GM21526 (cell line): ENCODE data around the gene ABCC1.

Experiments
- ATAC-seq: cut with Tn5 transposase; IDR thresholded peaks from one replicate; pipeline ENCODE4 v1.9.1; 2021; ENCODE audit warnings: moderate library complexity; ENCODE audit not compliant: unreplicated experiment, low FRiP score

Gene ABCC1

GRCh38 chr16:16015849-16016248 is 66.4 kb downstream of the ABCC1 start:
- ATAC-seq: no peak

DNA sequence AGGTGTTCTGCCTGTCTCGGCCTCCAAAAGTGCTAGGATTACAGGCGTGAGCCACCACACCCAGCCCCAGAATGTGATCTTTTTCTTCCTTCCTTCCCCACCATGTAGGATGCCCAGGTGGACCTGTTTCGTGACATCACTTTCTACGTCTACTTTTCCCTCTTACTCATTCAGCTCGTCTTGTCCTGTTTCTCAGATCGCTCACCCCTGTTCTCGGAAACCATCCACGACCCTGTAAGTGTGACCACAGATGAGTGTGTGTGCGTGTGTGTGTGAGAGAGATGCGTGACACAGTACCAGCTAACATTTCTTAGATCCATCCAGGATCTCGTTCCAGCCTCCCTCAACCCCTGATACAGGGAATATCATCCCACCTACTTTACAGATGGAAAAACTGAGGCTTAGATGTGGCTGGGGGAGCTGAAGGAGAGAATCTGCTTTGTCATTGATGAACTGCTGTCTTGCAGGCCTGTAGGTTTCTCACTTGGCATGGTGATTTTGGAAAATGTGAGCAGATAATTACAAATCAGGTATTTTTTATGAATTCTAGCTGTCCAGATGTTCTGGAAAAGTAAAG is 67.1 kb downstream of the ABCC1 start:
- ATAC-seq: no peak

DNA sequence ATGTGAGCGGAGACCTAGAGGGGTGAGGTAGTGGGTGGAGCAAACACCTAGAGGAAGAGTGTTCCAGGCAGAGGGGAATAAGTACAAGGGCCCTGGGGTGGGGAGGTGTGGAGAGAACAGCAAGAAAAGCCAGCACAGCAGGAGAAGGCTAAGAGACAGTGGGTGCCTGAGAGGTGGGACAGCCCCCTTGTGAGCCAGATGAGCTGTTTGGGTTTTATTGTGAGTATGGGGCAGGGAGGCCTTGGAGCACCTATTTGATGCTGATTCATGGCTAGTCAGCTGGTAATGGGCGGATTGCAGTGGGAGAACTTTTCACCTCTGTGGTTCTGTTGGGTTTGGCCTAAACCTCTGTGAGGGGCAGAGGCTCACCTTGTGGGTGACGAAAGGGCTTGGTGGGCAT is 68.4 kb downstream of the ABCC1 start:
- ATAC-seq: no peak

- no peak for ATAC-seq
These were observed 69.3 kb downstream of the ABCC1 start for GRCh38 chr16:16018705-16019104.

GRCh38 chr16:16019488-16019887 is 70.1 kb downstream of the ABCC1 start:
- ATAC-seq: no peak

DNA sequence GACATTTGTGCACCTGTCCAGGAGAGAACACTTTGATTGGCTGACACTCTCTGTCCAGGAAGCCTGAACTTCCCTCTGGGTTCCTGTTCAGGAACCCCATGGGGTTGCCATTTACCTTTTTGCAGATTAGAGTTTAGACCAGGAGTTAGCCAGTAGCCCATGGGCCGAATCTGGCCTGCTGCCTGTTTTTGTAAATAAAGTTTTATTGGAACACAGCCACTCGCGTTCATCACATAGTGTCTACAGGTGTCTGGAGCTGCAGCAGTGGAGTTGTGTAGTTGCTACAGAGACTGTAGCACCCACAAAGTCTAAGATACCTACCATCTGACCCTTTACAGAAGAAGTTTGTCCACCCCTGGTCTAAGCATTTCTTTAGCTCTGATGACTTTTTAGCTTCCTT is 70.9 kb downstream of the ABCC1 start:
- no peak for ATAC-seq

DNA sequence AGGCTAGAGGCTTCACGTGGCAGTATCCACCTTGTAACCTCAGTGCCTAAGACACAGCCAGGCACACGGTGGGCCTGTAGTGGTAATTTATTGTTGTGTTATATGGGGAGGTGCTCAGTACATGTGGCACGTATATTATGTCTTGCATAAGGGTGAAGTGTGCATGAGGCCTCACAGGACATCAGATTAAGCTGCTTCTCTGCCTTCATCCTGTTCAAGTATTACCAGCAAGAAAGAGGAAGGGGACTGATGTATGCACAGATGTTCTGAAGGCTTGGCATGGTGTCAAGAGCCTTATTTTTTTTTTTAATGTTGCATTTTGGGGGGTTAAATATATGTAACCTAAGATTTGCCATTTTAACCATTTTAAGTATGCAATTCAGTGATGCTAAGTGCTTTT is 71.6 kb downstream of the ABCC1 start:
- ATAC-seq: no peak

DNA sequence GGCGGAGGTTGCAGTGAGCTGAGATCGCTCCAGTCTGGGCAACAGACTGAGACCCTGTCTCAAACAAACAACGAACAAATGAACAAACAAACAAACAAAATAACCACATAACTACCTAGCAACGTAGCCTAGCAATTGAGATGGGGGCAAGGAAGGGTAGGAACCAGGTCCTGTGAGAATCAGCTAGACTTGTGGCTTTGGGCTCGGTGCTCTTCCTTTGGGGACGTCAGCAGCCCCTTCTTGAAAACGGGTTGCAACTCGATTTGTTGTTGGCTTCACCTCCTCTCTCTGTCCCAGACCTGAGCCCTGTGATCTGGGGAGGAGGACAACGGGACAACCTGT is 72.2 kb downstream of the ABCC1 start:
- no peak for ATAC-seq

- no peak for ATAC-seq
These were observed 72.7 kb downstream of the ABCC1 start for GRCh38 chr16:16021988-16022682.

- no peak for ATAC-seq
These were observed 73.3 kb downstream of the ABCC1 start for GRCh38 chr16:16022683-16023064.

DNA sequence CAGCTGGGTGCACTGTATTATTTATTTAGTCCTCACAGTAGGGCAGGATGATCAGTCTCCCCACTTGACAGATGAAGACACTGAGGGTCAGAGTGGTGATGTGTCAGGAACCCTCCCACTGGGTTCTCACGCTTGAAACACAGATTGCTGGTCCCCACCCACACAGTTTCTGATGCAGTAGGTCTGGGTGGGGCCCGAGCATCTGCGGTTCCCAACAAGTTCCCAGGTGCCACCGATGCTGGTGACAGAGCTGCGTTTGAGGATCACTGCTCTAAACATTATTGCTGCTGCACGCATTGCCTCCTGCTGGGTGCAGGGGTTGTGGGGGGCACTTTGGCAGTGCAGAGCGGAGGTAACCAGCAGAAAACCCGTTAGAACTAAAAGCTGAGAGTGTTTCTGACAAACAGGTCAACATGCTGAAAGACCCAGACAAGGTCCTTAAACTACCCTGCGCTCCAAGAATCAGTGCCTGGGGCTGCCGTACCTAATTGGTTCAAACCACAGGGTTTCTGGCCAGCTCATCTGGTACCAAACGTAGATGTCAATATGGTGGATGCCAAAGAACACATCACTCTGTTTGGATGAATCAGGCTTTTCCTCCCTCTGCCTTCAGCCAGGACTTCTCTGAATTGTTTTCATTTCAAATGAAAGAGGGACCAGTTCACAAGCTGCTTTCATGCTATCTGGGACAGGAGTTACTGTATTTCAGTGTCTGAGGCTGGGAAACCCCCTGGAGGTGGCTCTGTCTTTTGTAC is 76.0 kb downstream of the ABCC1 start:
- ATAC-seq: peak; percentile 58

- no peak for ATAC-seq
These were observed 78.4 kb downstream of the ABCC1 start for GRCh38 chr16:16027728-16028310.

DNA sequence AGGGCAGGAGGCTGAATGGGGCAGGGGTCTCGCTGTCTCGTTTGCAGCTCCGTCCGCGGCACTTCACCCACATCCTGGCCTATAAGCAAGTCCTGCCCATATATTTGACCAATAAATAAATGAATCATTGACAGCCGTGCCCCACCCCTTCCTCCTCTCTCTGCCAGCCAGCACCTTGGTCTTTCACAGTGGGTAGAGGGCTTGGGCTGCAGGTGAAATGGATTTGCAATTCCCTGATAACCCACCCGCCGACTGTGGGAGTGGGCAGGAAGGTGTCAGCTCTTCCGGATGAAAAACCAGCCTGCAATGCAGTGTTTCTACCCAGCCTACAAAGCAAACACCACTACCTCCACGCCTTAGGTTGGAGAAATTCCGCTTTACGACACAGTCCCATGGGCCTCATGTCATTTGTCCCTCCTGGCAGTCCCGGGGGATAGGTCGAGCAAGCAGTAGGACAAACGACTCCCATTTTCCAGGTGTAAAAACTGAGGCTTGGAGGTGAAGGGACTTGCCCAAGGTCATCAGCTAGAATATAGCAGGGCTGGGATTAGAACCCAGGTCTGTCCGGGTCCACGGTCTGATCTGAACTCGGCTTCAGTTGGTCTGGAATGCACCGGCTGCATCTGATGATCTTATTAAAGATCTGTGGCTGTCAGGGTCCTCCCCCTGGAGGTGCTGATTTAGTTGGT is 79.0 kb downstream of the ABCC1 start:
- no peak for ATAC-seq

GRCh38 chr16:16029431-16030011 is 80.1 kb downstream of the ABCC1 start:
- ATAC-seq: no peak

DNA sequence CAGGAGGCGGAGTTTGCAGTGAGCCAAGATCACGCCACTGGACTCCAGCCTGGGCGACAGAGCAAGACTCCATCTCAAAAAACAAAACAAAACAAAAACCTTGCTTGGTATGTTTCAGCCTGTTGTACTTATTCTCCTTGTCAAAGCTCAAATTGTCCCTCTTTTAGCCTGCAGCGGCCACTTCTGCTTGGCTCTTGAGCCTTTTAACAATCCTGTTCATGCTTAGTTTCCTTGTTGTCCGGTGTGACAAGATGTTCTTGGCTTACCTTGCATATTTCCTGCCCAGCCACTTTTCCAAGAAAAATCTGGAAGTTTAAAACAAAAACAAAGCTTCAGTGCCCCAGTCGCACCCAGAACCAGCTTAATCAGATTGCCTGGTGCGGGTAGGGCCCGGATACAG is 81.0 kb downstream of the ABCC1 start:
- no peak for ATAC-seq

- ATAC-seq: no peak
These were observed 82.0 kb downstream of the ABCC1 start for GRCh38 chr16:16031401-16031800.

- ATAC-seq: no peak
These were observed 83.0 kb downstream of the ABCC1 start for GRCh38 chr16:16032271-16032979.

GRCh38 chr16:16033208-16033717 is 83.8 kb downstream of the ABCC1 start:
- no peak for ATAC-seq

GRCh38 chr16:16036359-16036792 is 87.0 kb downstream of the ABCC1 start:
- ATAC-seq: no peak

- ATAC-seq: no peak
These were observed 88.1 kb downstream of the ABCC1 start for GRCh38 chr16:16037521-16037920.
